WERI-Rb-1 (cell line): ENCODE results near the gene NAGPA.

Experiments
- DNase-seq: peaks from one replicate; pipeline ENCODE4 v3.0.0-alpha.2; 2020
- H3K27ac ChIP-seq: fragments of 250-450 bp; sonication (Bioruptor Pico); 2 replicates; pipeline ENCODE4 v1.5.1; 2020; ENCODE audit warnings: mild to moderate bottlenecking, moderate library complexity
- H3K27me3 ChIP-seq: fragments of 250-450 bp; sonication (Bioruptor Pico); 2 replicates; pipeline ENCODE4 v1.5.1; 2021; ENCODE audit warnings: mild to moderate bottlenecking, low read depth, moderate library complexity; ENCODE audit not compliant: insufficient read depth, severe bottlenecking
- H3K36me3 ChIP-seq: fragments of 250-450 bp; sonication (Bioruptor Pico); 2 replicates; pipeline ENCODE4 v1.5.1; 2020; ENCODE audit warnings: mild to moderate bottlenecking, moderate library complexity
- H3K4me3 ChIP-seq: 2 replicates; pipeline ENCODE4 v1.5.1; 2011; ENCODE audit warnings: low read depth, mild to moderate bottlenecking, control low read depth, low read length
- H3K9me3 ChIP-seq: fragments of 250-450 bp; sonication (Bioruptor Pico); 2 replicates; pipeline ENCODE4 v1.5.1; 2021; ENCODE audit warnings: mild to moderate bottlenecking, moderate library complexity; ENCODE audit not compliant: severe bottlenecking
- TF ChIP-seq, protein P1 (sequence below): IDR thresholded peaks from 2 replicates; pipeline ENCODE4 v1.5.1; 2011; ENCODE audit warnings: low read depth, mild to moderate bottlenecking, control low read depth, inconsistent platforms, low read length

The NAGPA gene

DNA sequence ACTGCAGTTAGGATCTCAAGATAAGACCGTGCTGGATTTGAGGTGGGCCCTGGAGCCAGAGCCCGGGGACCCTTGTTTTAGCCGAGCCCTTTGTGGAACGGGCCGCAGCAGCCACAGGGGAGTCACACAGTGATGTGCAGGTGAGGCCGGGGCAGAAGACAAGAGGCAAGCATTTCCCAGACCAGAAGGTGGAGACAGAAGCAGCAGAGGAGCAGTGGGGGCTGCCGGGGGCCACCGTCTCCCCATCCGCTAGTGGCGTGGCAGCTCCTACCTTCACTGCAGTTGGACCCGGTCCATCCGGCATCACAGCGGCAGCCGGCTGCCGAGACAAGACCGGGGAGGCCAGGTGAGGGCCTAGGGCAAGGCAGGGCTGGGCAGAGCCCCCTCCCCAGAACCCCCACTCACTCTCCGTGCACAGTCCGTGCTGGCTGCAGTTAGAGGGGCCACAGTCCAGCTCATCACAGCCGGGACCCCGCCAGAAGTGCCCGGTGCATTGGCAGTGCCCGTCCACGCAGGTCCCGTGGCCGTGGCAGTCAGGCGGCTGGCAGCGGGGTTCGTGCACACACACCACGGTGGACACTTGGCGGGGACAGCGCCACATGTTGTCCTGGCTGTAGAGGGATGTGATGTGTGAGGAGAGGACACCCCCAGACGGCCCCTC is 6.0 kb downstream of the NAGPA start:
- Histone ChIP-seq H3K36me3 (no peaks in the 10 kb centered on the region), H3K27me3 (no peaks in the 10 kb centered on the region), H3K9me3 (no peaks in the 10 kb centered on the region), H3K4me3 (no peak overlapping the region), H3K27ac (no peak overlapping the region)
- DNase-seq = no peak
- TF ChIP-seq, protein P1, sequence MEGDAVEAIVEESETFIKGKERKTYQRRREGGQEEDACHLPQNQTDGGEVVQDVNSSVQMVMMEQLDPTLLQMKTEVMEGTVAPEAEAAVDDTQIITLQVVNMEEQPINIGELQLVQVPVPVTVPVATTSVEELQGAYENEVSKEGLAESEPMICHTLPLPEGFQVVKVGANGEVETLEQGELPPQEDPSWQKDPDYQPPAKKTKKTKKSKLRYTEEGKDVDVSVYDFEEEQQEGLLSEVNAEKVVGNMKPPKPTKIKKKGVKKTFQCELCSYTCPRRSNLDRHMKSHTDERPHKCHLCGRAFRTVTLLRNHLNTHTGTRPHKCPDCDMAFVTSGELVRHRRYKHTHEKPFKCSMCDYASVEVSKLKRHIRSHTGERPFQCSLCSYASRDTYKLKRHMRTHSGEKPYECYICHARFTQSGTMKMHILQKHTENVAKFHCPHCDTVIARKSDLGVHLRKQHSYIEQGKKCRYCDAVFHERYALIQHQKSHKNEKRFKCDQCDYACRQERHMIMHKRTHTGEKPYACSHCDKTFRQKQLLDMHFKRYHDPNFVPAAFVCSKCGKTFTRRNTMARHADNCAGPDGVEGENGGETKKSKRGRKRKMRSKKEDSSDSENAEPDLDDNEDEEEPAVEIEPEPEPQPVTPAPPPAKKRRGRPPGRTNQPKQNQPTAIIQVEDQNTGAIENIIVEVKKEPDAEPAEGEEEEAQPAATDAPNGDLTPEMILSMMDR = no peak

DNA sequence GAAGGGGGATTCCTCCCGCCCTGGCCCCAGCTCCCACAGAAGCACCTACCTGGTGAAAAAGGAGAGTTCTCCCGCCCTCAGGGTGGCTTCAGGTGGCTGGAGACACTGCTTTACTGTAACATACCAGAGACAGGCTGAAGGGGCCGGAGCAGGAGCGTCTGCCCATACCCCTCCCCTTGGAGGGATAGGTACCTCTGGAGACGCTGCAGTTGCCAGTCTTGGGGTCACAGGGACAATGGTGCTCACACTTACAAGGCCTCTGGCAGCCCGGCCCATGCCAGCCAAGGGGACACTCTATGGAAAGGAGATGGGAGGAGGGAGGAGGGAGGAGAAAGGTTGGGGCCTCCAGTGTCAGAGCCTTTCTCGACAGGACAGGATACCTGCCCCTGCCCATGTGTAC is 6.6 kb downstream of the NAGPA start:
- H3K27me3 ChIP-seq = no peaks in the 10 kb centered on the region
- H3K36me3 ChIP-seq = no peaks in the 10 kb centered on the region
- no peak overlapping the region for H3K27ac ChIP-seq
- H3K4me3 ChIP-seq = no peak overlapping the region
- TF ChIP-seq, protein P1 = no peak
- H3K9me3 ChIP-seq = no peaks in the 10 kb centered on the region
- no peak for DNase-seq

DNA sequence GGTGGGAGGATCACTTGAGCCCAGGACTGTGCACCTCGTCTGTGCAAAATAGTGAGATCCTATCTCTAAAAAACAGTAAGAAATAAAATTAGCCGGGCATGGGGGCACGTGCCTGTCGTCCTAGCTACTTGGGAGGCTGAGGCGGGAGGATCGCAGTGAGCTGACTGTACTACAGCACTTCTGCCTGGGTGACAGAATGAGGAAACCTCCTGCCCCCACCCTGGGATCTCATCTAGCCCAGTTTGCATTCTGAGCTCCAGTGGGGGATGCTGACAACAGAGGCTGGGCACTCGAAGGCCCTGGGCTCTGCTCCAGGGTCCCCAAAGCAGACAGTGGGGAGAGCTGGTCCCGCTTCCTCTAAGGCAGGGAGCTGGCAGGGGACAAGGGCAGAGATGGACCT is 7.1 kb downstream of the NAGPA start:
- DNase-seq = no peak
- no peak overlapping the region for H3K4me3 ChIP-seq
- H3K27me3 ChIP-seq = no peaks in the 10 kb centered on the region
- no peaks in the 10 kb centered on the region for H3K36me3 ChIP-seq
- H3K27ac ChIP-seq = no peak overlapping the region
- TF ChIP-seq, protein P1 = no peak
- no peaks in the 10 kb centered on the region for H3K9me3 ChIP-seq

DNA sequence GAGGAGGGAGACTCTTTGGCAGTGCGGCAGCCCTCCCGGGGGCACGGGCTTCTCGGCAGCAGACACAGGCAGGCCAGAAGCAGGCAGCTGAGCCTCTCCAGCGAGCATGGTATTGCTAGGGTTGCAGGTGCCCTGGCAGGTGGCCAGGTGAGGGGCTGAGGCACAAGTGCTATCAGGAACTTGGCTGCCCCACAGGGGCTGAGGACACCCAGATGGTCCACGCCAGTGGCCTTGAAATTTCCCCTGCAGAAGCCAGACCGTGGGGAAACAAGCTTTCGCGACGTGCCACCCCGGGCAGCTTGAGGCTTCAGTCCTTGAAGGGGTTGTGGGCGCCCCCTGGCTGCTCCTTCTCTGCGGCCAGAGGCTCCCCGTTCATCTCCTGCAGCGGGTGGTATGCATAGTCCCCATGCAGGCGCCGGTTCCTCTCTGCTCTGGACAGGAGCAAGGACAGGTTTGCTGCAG is 8.5 kb downstream of the NAGPA start:
- H3K27ac ChIP-seq = 0 out of 2 replicates have a peak overlapping the region, but pooled peaks have one; percentile 2
- peak overlapping the region; percentile 6 for H3K4me3 ChIP-seq
- no peaks in the 10 kb centered on the region for H3K9me3 ChIP-seq
- peak; percentile 82 for DNase-seq
- H3K27me3 ChIP-seq = no peaks in the 10 kb centered on the region
- H3K36me3 ChIP-seq = no peaks in the 10 kb centered on the region
- TF ChIP-seq, protein P1 = peak; percentile 90

DNA sequence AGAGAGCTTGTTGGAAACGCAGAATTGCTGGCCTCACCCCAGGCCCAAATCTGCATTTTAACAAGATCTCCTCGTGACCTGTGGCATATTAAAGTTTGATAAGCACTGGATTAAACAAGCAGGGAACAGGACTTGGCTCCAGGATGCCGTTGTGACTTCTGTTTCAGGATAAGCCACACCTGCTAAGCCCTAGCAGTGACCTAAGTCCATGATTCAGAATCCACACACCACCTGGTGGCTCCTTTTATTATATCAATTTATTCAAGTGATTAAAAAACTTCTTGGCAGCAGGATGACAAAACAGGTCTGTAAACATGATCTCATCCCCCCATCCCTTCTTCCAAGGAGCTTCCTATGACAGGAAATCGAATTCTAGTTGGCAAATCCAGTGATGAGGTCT is 9.1 kb downstream of the NAGPA start:
- Histone ChIP-seq H3K9me3 (no peaks in the 10 kb centered on the region), H3K27me3 (no peaks in the 10 kb centered on the region), H3K4me3 (peak overlapping the region; percentile 6), H3K27ac (no peak overlapping the region), H3K36me3 (no peaks in the 10 kb centered on the region)
- DNase-seq = peak; percentile 62
- TF ChIP-seq, protein P1 = peak; percentile 46; the same call in 1 of the 2 replicates

DNA sequence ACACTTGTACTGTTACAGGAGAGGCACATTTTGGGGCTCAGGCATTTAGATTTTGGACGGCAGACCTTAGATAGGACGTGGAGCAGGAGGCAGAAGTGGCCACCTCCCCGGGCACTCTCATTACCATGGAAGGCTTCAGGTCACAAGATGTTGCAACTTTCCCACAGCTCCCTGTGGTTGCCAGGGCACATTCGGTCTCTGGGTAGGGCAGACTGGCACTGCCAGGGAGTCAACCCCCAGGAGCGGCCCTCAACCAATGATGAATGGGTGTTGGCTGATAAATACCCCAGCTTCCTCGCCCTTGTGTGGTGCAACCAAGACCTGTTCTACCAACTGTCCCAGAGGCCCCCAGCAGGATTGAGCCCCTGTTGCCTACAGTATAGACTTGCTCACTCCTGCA is 11.2 kb downstream of the NAGPA start:
- Histone ChIP-seq H3K27ac (no peak overlapping the region), H3K27me3 (no peaks in the 10 kb centered on the region), H3K4me3 (no peak overlapping the region), H3K36me3 (no peaks in the 10 kb centered on the region), H3K9me3 (no peaks in the 10 kb centered on the region)
- TF ChIP-seq, protein P1 = no peak
- DNase-seq = no peak
